Globus pallidus (tissue), 1 donor: Measurements from ENCODE around the gene DYRK1B.
"Not testable (repeated sequence)": the region's sequence is repeated elsewhere in the genome, so short reads cannot be mapped to it uniquely, and the experiment has no call there.

Experiments used
- DNase-seq: peaks from one replicate; pipeline ENCODE4 v3.0.0-alpha.2; 2015; ENCODE audit warnings: low spot score

The DYRK1B gene

DNA sequence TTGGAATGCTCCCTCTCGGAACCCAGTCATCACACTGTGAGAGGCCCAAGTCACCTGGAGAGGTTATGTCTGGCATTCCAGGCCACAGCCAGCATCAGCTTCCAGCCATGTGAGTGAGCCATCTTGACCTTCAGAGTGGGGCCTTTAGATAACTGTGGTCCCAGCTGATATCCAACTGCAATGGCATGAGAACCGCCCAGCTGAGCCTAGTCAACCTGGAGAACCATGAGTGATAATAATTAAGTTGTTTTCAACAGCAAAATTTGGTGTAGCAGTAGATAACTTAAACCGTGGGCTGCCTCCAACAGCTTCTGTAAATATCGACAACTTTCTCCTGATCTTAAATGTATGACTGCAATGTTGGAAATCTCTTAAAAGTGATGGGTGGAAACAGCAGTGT lies 24.6 kb downstream of the DYRK1B start:
- no peak for DNase-seq

DNA sequence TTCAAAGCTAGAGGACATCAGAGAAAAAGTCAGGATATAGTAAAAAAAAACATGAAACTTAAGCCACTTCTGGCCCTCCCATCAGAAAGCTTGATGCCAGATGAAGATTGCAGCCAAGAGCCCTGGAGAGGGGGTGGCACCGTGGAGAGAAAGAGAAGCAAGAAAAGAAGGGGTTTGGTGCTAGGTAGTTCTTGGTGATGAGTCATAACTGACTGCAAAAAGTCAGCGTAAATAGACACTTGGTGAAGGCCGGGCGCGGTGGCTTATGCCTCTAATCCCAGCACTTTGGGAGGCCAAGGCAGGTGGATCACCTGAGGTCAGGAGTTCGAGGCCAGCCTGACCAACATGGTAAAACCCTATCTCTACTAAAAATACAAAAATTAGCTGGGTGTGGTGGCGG lies 25.3 kb downstream of the DYRK1B start:
- DNase-seq = not testable (repeated sequence)

DNA sequence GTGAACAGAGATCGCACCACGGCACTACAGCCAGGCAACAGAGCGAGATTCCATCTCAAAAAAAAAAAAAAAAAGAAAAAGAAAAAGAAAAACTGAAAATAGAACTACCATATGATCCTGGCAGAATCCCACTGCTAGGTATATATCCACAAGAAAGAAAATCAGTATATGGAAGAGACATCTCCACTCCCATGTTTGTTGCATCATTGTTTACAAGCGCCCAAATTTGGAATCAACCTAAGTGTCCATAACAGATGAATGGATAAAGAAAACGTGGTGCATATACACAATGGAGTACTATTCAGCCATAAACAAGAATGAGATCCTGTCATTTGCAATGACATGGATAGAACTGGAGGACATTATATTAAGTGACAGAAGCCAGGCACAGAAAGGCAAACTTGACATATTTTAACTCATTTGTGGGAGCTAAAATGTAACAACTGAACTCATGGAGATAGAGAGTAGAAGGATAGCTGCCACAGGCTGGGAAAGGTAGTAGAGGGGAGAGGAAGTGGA lies 26.1 kb downstream of the DYRK1B start:
- no peak for DNase-seq

DNA sequence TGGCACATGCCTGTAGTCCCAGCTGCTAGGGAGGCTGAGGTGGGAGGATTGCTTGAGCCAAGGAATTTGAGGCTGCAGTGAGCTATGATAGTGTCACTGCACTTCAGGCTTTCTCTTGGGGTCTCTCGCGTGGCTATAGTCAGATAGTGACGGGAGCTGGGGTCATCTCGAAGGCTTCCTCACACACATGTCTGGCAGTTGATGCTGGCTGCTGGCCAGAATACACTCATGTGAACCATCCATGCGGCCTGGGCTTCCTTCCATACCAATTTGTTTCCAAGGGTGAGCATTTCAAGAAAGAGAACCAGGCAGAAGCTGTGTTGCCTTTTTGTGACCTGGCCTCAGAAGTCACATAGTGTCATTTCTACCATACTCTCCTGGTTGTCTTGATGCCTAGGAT lies 28.9 kb downstream of the DYRK1B start:
- no peak for DNase-seq

DNA sequence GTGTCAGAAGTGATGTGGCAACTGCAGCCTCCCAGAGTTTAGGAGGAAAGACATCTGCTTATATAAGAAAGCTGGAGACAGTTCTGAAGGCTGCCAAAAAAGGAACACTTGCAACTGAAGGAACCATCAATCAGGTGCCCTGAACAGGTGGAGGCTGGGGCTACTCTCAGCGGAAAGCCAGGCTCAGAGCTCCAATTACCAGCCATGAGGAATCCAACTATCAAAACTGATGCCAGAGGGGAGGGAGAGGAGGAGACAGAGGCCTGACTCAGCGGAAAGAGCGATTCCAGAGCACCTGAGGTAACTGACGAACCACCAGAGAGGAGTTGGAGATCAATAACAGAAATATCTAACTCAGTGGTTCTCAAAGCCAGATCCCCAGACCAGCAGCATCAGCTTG lies 31.0 kb downstream of the DYRK1B start:
- DNase-seq = no peak

DNA sequence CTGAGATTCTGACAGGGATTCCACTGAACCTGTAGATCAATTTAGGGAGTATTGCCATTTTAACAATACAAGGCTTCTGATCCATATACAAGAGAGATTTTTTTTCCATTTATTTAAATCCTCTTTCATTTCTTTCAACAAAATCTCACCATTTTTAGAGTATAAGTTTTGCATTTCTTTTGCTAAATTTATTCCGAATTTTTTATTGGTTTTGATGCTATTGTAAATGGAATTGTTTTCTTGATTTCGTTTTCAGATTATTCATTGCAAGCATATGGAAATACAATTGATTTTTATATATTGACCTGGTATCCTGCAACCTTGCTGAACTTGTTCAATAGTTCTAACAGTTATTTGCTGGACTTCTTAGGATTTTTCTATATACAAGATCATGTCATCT lies 36.9 kb downstream of the DYRK1B start:
- DNase-seq = no peak

DNA sequence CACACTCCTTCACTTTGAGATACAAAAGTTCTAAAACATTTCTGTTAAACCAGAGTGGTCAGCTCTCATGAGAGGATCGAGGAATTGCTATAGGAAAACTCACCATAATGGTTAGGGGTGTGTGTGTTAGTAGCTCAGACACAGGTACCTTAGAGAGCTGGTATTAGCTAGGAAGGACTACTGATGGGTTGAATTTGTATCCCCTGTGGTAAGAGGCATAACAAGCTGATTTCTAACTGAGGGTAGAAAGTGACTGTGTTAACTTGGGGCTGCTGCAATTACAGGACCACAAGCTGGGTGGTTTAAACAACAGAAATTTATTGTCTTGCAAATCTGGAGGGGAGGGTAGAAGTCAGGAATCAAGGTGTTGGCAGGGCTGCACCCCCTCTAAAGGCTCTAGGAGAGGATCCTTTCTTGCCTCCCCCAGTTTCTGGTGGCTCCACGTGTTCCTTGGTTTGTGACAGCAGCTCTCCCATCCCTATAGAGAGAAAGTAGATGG lies 37.9 kb downstream of the DYRK1B start:
- no peak for DNase-seq

DNA sequence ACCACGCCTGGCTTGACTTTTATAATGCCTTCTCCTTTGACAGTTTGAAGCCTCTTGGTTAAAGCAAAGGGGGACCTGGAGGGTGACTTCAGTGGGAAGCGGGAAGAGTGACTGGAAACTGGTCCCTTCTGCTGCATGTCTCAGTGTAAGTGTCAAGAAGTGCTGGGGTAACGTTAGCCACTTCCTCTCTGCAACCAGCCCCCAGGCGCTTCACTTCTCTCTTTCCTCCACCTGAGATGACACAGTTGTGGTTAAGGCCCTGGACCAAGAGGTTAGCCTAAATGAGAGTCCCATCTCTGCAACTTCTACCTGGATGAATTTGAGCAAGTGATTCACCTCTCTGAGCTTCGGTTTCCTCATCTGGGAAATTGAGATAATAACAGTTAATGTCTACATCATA lies 39.0 kb downstream of the DYRK1B start:
- no peak for DNase-seq

DNA sequence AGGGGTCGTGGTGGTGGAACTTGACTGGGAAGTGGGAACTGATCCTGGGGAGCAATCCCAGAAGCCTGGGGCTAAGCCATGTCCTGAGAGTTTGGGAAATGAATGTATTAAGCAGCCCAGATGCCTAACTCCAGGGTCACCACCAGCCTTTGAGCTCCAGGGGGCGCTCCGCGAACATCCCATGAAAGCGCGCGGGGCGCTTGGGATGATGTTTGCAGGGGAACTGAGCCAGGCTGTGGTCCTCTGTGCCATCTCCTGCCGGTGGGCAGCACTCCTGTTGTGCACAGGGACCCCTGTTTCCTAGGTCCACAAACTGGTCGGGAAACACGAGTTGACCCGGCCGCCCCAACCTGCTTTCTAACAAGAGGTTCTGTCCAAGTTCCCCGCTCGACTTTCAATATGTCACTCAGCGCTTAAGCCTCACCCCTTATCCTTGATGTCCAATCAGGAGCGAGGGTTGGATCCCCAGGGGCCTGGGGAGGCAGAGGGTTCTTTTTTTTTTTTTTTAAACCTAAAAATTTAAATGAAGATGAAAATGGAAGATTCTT lies 40.9 kb downstream of the DYRK1B start:
- peak; percentile 70 for DNase-seq

DNA sequence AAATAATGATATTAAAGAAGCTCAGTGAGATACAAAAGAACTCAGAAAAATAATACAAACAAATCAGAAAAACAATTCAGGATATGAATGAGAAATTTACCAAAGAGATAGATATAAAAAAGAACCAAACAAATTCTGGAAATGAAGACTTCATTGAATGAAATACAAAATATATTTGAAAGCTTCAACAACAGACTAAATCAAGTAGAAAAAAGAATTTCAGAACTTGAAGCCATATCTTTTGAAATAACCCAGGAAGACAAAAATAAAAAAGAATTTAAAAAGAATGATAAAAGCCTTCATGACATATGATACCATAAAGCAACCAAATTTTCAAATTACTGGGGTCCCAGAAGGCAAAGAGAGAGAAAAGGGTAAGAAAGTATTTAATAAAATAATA lies 45.7 kb downstream of the DYRK1B start:
- DNase-seq = no peak

DNA sequence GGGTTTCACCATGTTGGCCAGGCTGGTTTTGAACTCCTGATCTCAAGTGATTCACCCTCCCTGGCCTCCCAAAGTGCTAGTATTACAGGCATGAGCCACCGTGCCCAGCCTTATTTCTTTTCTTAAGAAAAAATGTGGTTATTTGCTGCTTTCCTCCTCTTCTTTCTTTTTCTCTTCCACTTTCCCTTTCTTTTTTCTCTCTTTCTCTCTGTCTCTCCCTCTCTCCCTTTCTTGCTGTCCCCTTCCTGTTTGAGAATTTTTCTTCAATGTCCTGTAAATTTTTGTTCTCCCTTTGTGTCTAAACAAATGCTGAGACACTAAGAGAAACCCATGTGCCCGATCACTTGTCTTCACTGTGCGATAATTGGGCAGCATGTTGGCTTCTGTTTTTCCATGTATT lies 53.1 kb downstream of the DYRK1B start:
- no peak for DNase-seq

DNA sequence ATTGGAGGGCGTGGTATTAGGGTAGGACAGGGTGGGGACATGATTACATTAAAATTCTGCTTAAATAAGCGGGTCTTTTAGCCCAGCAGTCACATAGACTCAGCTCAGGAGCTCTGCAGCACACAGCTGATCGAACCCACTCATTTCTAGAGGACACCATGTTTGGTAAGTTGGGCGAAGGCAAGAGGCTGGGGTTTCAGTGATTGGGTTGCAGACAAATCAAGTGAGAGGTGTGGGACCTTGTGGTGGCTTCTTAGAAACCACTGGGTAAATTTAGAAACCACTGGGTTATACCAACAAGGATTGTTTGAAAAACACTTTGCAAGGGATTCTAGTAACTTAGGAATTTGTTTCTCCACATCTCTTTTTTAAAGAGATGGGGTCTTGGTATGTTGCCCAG lies 55.2 kb downstream of the DYRK1B start, which contains the start of gene LEUTX:
Gene LEUTX, plus strand, starts transcription at position 92 of the 400 bp plus-strand sequence. Its CDS starts 67 bp downstream, at position 159.
- no peak for DNase-seq
